Measurements from ENCODE around the gene MTIF3. TPM values are rescaled to one million over a fixed set of nuclear protein-coding genes. Genes with fewer than 3 reads are reported as not detected.

MTIF3 gene
- total RNA-seq, 1 experiment from 2014 or later: 31.6 TPM

- DNase-seq: no peak
- no peaks in the 10 kb centered on the region; the same call in 1 of the 2 replicates for H3K4me1 ChIP-seq (ENCODE audit: insufficient read depth, low read length)
- no peaks in the 10 kb centered on the region for H3K23me2 ChIP-seq (ENCODE audit: insufficient read length, low read depth, low read length, poor library complexity, severe bottlenecking)
- no peak overlapping the region for H2BK12ac ChIP-seq (ENCODE audit: insufficient read length, low read depth, low read length)
- H3K18ac ChIP-seq (ENCODE audit: insufficient read length, low read depth, low read length): no peak overlapping the region
- H3K56ac ChIP-seq (ENCODE audit: insufficient read length, low read depth, low read length): no peak overlapping the region
- no peaks in the 10 kb centered on the region for H4K20me1 ChIP-seq (ENCODE audit: control insufficient read depth, insufficient read depth, insufficient read length)
- no peak overlapping the region for H2BK15ac ChIP-seq (ENCODE audit: low read depth, low read length)
- no peak overlapping the region for H4K8ac ChIP-seq (replicated peaks; ENCODE audit: insufficient read length, low read depth, low read length)
- no peak overlapping the region for H2BK120ac ChIP-seq (ENCODE audit: low read depth, low read length, poor library complexity, severe bottlenecking)
- no peak overlapping the region for H2AK5ac ChIP-seq (ENCODE audit: insufficient read length, low read length)
- no peak overlapping the region for H3K9ac ChIP-seq (ENCODE audit: extremely low read depth, insufficient read length, low read length)
- H3T11ph ChIP-seq (ENCODE audit: low read length): no peak overlapping the region
- H3K79me1 ChIP-seq (ENCODE audit: insufficient read depth, low read depth, low read length, poor library complexity, severe bottlenecking): no peaks in the 10 kb centered on the region
- no peak overlapping the region for H3K4me3 Mint-ChIP-seq
- no peak overlapping the region for H3K23ac ChIP-seq (ENCODE audit: insufficient read length, low read depth, low read length)
- no peaks in the 10 kb centered on the region for H3K9me3 ChIP-seq (ENCODE audit: control insufficient read depth, low read depth, low read length)
- H4K91ac ChIP-seq (ENCODE audit: insufficient read length, low read depth, low read length): no peak overlapping the region
- no CpG with 5 or more reads among the region's 2 CpGs for WGBS (ENCODE audit: extremely low coverage, insufficient read length, low lambda C conversion rate)
- H3K79me2 ChIP-seq (ENCODE audit: insufficient read depth, low read length): no peaks in the 10 kb centered on the region
- TF ChIP-seq, protein P1, sequence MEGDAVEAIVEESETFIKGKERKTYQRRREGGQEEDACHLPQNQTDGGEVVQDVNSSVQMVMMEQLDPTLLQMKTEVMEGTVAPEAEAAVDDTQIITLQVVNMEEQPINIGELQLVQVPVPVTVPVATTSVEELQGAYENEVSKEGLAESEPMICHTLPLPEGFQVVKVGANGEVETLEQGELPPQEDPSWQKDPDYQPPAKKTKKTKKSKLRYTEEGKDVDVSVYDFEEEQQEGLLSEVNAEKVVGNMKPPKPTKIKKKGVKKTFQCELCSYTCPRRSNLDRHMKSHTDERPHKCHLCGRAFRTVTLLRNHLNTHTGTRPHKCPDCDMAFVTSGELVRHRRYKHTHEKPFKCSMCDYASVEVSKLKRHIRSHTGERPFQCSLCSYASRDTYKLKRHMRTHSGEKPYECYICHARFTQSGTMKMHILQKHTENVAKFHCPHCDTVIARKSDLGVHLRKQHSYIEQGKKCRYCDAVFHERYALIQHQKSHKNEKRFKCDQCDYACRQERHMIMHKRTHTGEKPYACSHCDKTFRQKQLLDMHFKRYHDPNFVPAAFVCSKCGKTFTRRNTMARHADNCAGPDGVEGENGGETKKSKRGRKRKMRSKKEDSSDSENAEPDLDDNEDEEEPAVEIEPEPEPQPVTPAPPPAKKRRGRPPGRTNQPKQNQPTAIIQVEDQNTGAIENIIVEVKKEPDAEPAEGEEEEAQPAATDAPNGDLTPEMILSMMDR (conservative IDR thresholded peaks at IDR 0.05): no peak
- no peaks in the 10 kb centered on the region for H3K36me3 Mint-ChIP-seq (ENCODE audit: insufficient read depth in 1 of 3, low read depth in 3 of 3)
- no peaks in the 10 kb centered on the region; the same call in 1 of the 2 replicates for H3K27me3 Mint-ChIP-seq (ENCODE audit: low read depth)
- no peak overlapping the region for H2BK20ac ChIP-seq (ENCODE audit: low read depth, low read length, poor library complexity, severe bottlenecking)
- H3K27ac ChIP-seq (ENCODE audit: insufficient read length, low read depth, low read length): no peak overlapping the region
- H4K5ac ChIP-seq (ENCODE audit: insufficient read length, low read depth, low read length): no peak overlapping the region
- no peak overlapping the region for H3K4ac ChIP-seq (ENCODE audit: low read depth, low read length)
- no peak overlapping the region for H3K14ac ChIP-seq (ENCODE audit: insufficient read depth, low read length)
- no peak overlapping the region for H3K27ac Mint-ChIP-seq
- no peaks in the 10 kb centered on the region for H3K9me3 Mint-ChIP-seq
- H2BK5ac ChIP-seq (ENCODE audit: insufficient read length, low read length): no peak overlapping the region
- no peak overlapping the region for H2AFZ ChIP-seq (ENCODE audit: low read length)
- H3K4me1 Mint-ChIP-seq: peaks cover 6 to 12% of the 10 kb centered on the region in 2 experiments
- H3K27me3 ChIP-seq (ENCODE audit: insufficient read depth, low read length): no peaks in the 10 kb centered on the region
- no peak overlapping the region for H3K4me2 ChIP-seq (ENCODE audit: insufficient read depth, insufficient read length, low read length)
Measured at GRCh38 chr13:27391471-27391870, 58.9 kb downstream of the MTIF3 start.

Data from H9 (cell line).